Loucy (cell line): ENCODE data around the gene NUP62.
"Not testable (repeated sequence)": the region's sequence is repeated elsewhere in the genome, so short reads cannot be mapped to it uniquely, and the experiment has no call there.

ENCODE experiments used
- H2AFZ ChIP-seq: fragments of 200-600 bp; sonication (generic); 2 replicates; pipeline ENCODE4 v1.6.0; 2016; ENCODE audit warnings: antibody characterized with exemption, mild to moderate bottlenecking, low read length, moderate library complexity
- H3F3A ChIP-seq: fragments of 200-600 bp; 2 replicates; pipeline ENCODE4 v1.6.0; 2016; ENCODE audit warnings: antibody characterized with exemption, low read depth, mild to moderate bottlenecking
- H3K27me3 ChIP-seq: fragments of 200-600 bp; sonication (generic); 2 replicates; pipeline ENCODE4 v1.6.1; 2014; ENCODE audit warnings: low read length, mild to moderate bottlenecking; ENCODE audit not compliant: insufficient read depth, poor library complexity, severe bottlenecking
- H3K36me3 ChIP-seq: fragments of 200-600 bp; sonication (generic); 2 replicates; pipeline ENCODE4 v1.6.1; 2016; ENCODE audit warnings: low read length; ENCODE audit not compliant: insufficient read depth
- H3K4me1 ChIP-seq: fragments of 200-600 bp; sonication (generic); 2 replicates; pipeline ENCODE4 v1.5.1; 2014; ENCODE audit warnings: low read length, mild to moderate bottlenecking; ENCODE audit not compliant: insufficient read depth, poor library complexity, severe bottlenecking
- H3K4me2 ChIP-seq: fragments of 200-600 bp; sonication (generic); 2 replicates; pipeline ENCODE4 v1.6.0; 2014; ENCODE audit warnings: antibody characterized with exemption, low read length, low read depth, mild to moderate bottlenecking; ENCODE audit not compliant: poor library complexity, severe bottlenecking
- H3K4me3 ChIP-seq: fragments of 200-600 bp; sonication (generic); 2 replicates; pipeline ENCODE4 v1.5.1; 2014; ENCODE audit warnings: low read length, mild to moderate bottlenecking, mixed read lengths; ENCODE audit not compliant: poor library complexity, severe bottlenecking
- H3K79me2 ChIP-seq: fragments of 200-600 bp; sonication (generic); 2 replicates; pipeline ENCODE4 v1.6.1; 2014; ENCODE audit warnings: low read length; ENCODE audit not compliant: insufficient read depth
- H3K9ac ChIP-seq: fragments of 200-600 bp; sonication (generic); 2 replicates; pipeline ENCODE4 v1.6.0; 2014; ENCODE audit warnings: mild to moderate bottlenecking, low read depth, low read length, moderate library complexity; ENCODE audit not compliant: poor library complexity, severe bottlenecking
- H3K9me2 ChIP-seq: fragments of 200-600 bp; sonication (generic); replicated peaks from 2 replicates; pipeline ENCODE4 v1.6.1; 2016; ENCODE audit warnings: low read depth, low read length, mixed read lengths
- H3K9me3 ChIP-seq: fragments of 200-600 bp; sonication (generic); 2 replicates; pipeline ENCODE4 v1.6.1; 2014; ENCODE audit warnings: mild to moderate bottlenecking, antibody characterized with exemption, low read length, low read depth; ENCODE audit not compliant: insufficient read depth
- H4K20me1 ChIP-seq: fragments of 200-600 bp; sonication (generic); 2 replicates; pipeline ENCODE4 v1.6.0; 2014; ENCODE audit warnings: antibody characterized with exemption, low read length, mild to moderate bottlenecking; ENCODE audit not compliant: insufficient read depth, poor library complexity, severe bottlenecking
- EZH2phosphoT487 ChIP-seq: fragments of 200-600 bp; IDR thresholded peaks from 2 replicates; pipeline ENCODE4 v1.6.1; 2018; ENCODE audit warnings: antibody characterized with exemption, mild to moderate bottlenecking, moderate library complexity, borderline replicate concordance
- TF ChIP-seq, protein P1 (sequence below): fragments of 200-600 bp; sonication (generic); conservative IDR thresholded peaks from 2 replicates; pipeline ENCODE4 v1.5.1; 2014; ENCODE audit warnings: mild to moderate bottlenecking, antibody characterized with exemption, low read length

Gene NUP62

DNA sequence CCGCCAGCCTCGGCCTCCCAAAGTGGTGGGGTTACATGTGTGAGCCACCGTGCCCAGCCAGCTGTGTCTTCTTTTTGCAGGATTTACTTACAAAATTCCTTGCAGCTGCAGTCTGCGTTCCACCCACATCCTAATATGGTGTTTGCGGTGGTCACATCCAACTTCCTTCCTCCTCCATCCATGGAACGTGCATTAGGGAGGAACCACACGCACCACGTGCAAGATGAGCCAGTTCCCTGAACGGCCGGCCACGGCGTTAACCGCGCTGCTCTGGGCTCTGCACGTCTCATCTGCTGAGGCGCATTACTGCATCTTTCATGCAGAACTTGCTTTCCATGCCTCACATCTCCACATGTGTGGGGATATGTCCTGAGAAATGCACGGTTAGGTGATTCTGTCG lies 44.7 kb upstream of the NUP62 start:
- TF ChIP-seq EZH2phosphoT487, result no peak
- TF ChIP-seq, protein P1, sequence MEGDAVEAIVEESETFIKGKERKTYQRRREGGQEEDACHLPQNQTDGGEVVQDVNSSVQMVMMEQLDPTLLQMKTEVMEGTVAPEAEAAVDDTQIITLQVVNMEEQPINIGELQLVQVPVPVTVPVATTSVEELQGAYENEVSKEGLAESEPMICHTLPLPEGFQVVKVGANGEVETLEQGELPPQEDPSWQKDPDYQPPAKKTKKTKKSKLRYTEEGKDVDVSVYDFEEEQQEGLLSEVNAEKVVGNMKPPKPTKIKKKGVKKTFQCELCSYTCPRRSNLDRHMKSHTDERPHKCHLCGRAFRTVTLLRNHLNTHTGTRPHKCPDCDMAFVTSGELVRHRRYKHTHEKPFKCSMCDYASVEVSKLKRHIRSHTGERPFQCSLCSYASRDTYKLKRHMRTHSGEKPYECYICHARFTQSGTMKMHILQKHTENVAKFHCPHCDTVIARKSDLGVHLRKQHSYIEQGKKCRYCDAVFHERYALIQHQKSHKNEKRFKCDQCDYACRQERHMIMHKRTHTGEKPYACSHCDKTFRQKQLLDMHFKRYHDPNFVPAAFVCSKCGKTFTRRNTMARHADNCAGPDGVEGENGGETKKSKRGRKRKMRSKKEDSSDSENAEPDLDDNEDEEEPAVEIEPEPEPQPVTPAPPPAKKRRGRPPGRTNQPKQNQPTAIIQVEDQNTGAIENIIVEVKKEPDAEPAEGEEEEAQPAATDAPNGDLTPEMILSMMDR, result no peak
- no peak overlapping the region for H2AFZ ChIP-seq

GRCh38 chr19:49972841-49973240 lies 43.5 kb upstream of the NUP62 start:
- Histone ChIP-seq H3K9me3 (no peaks in the 10 kb centered on the region), H3K79me2 (no peaks in the 10 kb centered on the region), H3K4me3 (no peak overlapping the region), H3K9ac (no peak overlapping the region), H2AFZ (no peak overlapping the region), H3K4me2 (no peak overlapping the region), H3K4me1 (no peaks in the 10 kb centered on the region), H3F3A (no peaks in the 10 kb centered on the region), H3K27me3 (no peaks in the 10 kb centered on the region), H3K36me3 (0 out of 2 replicates have a peak, but pooled peaks cover 10% of the 10 kb centered on the region), H3K9me2 (no peaks in the 10 kb centered on the region), H4K20me1 (no peaks in the 10 kb centered on the region)
- no peak for TF ChIP-seq EZH2phosphoT487
- TF ChIP-seq, protein P1, result no peak

More for the DNA sequence above, 44.7 kb upstream of the NUP62 start:
- H3K27me3 ChIP-seq, result no peaks in the 10 kb centered on the region
- no peaks in the 10 kb centered on the region for H3K79me2 ChIP-seq
- H3F3A ChIP-seq, result no peaks in the 10 kb centered on the region
- H3K4me2 ChIP-seq, result no peak overlapping the region
- H4K20me1 ChIP-seq, result no peaks in the 10 kb centered on the region
- H3K9me2 ChIP-seq, result no peaks in the 10 kb centered on the region
- H3K9me3 ChIP-seq, result no peaks in the 10 kb centered on the region
- no peak overlapping the region for H3K4me3 ChIP-seq
- H3K9ac ChIP-seq, result no peak overlapping the region
- no peaks in the 10 kb centered on the region for H3K4me1 ChIP-seq
- H3K36me3 ChIP-seq, result 0 out of 2 replicates have a peak, but pooled peaks cover 10% of the 10 kb centered on the region

- H3K4me3 ChIP-seq, result no peak overlapping the region
- no peak overlapping the region for H3K4me2 ChIP-seq
Observed at GRCh38 chr19:49971991-49972411, 42.7 kb upstream of the NUP62 start.

DNA sequence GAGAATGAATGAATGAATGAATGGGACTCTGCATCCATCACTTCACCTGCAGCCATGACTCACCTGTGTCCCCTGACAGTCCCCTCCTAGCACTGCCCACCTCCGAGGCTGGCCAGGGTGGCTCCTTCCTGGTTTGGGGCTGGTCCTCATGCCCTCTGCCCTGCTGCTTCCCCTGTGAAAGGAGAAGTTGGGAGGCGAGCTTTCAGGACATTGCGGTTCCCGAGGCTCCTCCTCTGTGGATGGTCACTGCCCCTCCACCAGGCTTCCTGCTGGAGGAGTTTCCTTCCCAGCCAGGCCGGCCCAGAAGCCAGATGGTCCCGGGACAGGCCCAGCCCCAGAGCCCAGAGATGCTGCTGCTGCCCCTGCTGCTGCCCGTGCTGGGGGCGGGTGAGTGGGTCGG lies 40.1 kb upstream of the NUP62 start:
- not testable (repeated sequence) for H3K4me2 ChIP-seq, H3K4me1 ChIP-seq, H4K20me1 ChIP-seq, H3F3A ChIP-seq, H3K4me3 ChIP-seq, H3K36me3 ChIP-seq, H2AFZ ChIP-seq, H3K79me2 ChIP-seq, H3K27me3 ChIP-seq, H3K9ac ChIP-seq, H3K9me3 ChIP-seq, H3K9me2 ChIP-seq

More at GRCh38 chr19:49971991-49972411, 42.7 kb upstream of the NUP62 start:
- Histone ChIP-seq H3K36me3 (0 out of 2 replicates have a peak, but pooled peaks cover 10% of the 10 kb centered on the region), H2AFZ (no peak overlapping the region), H3K9me2 (no peaks in the 10 kb centered on the region), H3K9me3 (no peaks in the 10 kb centered on the region), H3K4me1 (no peaks in the 10 kb centered on the region), H3K27me3 (no peaks in the 10 kb centered on the region), H3K79me2 (no peaks in the 10 kb centered on the region), H3K9ac (no peak overlapping the region), H3F3A (no peaks in the 10 kb centered on the region), H4K20me1 (no peaks in the 10 kb centered on the region)
- TF ChIP-seq, protein P1, result no peak
- no peak for TF ChIP-seq EZH2phosphoT487
